Measurements from ENCODE around the gene SHOC2. TPM values are rescaled to one million over a fixed set of nuclear protein-coding genes. Genes with fewer than 3 reads are reported as not detected.
A peak's percentile ranks its signal among the peaks of the same experiment; 100 is the strongest.

SHOC2 gene
- total RNA-seq, 1 donor from 2014 or later, result 106 TPM

DNA sequence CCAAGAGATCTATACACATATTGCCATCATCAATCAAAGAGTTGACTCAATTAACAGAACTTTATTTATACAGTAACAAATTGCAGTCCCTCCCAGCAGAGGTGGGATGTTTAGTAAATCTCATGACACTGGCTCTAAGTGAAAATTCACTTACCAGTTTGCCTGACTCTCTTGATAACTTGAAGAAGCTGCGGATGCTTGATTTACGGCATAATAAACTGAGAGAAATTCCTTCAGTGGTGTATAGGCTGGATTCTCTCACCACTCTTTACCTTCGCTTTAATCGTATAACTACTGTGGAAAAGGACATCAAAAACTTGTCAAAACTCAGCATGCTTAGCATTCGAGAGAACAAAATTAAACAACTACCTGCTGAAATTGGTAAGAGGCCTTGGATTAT lies 45.3 kb downstream of the SHOC2 start:
- TF ChIP-seq, protein P1, sequence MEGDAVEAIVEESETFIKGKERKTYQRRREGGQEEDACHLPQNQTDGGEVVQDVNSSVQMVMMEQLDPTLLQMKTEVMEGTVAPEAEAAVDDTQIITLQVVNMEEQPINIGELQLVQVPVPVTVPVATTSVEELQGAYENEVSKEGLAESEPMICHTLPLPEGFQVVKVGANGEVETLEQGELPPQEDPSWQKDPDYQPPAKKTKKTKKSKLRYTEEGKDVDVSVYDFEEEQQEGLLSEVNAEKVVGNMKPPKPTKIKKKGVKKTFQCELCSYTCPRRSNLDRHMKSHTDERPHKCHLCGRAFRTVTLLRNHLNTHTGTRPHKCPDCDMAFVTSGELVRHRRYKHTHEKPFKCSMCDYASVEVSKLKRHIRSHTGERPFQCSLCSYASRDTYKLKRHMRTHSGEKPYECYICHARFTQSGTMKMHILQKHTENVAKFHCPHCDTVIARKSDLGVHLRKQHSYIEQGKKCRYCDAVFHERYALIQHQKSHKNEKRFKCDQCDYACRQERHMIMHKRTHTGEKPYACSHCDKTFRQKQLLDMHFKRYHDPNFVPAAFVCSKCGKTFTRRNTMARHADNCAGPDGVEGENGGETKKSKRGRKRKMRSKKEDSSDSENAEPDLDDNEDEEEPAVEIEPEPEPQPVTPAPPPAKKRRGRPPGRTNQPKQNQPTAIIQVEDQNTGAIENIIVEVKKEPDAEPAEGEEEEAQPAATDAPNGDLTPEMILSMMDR (IDR thresholded peaks at IDR 0.05), result no peak
- no peak overlapping the region for H3K27ac Mint-ChIP-seq
- no peaks in the 10 kb centered on the region for H3K9me3 Mint-ChIP-seq
- CTCF ChIA-PET, result no interaction called here
- intact Hi-C loops (cut with micrococcal nuclease), result loop anchor here (1.0 kb wide), 1 partner anchor 9 kb away; no protein-coding TSS in a partner anchor
- no peaks in the 10 kb centered on the region for H3K27me3 Mint-ChIP-seq
- peaks cover 25% of the 10 kb centered on the region for H3K36me3 Mint-ChIP-seq (ENCODE audit: low read depth)
- POLR2A ChIA-PET, result no interaction called here
- DNase-seq, result no peak
- H3K4me1 Mint-ChIP-seq, result peaks cover 69% of the 10 kb centered on the region
- ATAC-seq (ENCODE audit: low read depth), result no peak
- H3K4me3 Mint-ChIP-seq, result no peak overlapping the region

DNA sequence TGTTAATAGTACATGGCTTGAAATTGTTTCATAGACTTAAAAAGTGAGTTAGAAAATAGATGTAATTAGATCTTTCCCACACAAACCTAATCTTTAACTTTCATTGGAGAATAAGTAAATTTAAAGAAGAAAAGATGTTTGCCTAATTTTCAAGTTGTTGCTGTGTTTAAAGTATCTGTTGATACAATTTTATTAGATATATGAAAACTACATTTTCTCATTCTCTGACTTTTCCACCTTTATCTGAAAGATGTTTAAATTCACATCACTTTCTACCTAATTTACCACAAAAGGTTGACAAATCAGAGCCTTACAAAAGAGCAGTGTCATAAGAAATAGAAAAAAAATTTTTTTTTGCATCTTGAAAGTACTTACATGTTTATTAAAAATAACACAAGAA lies 45.8 kb downstream of the SHOC2 start:
- intact Hi-C loops (cut with micrococcal nuclease), result loop anchor here (1.0 kb wide), 1 partner anchor 8 kb away; no protein-coding TSS in a partner anchor
- no peak overlapping the region for H3K4me3 Mint-ChIP-seq
- TF ChIP-seq, protein P1 (IDR thresholded peaks at IDR 0.05), result no peak
- no peak overlapping the region for H3K27ac Mint-ChIP-seq
- H3K36me3 Mint-ChIP-seq (ENCODE audit: low read depth), result peaks cover 30% of the 10 kb centered on the region
- CTCF ChIA-PET, result no interaction called here
- peaks cover 68% of the 10 kb centered on the region for H3K4me1 Mint-ChIP-seq
- POLR2A ChIA-PET, result no interaction called here
- H3K27me3 Mint-ChIP-seq, result no peaks in the 10 kb centered on the region
- H3K9me3 Mint-ChIP-seq, result no peaks in the 10 kb centered on the region
- DNase-seq (no peak), ATAC-seq (ENCODE audit: low read depth) (no peak)

DNA sequence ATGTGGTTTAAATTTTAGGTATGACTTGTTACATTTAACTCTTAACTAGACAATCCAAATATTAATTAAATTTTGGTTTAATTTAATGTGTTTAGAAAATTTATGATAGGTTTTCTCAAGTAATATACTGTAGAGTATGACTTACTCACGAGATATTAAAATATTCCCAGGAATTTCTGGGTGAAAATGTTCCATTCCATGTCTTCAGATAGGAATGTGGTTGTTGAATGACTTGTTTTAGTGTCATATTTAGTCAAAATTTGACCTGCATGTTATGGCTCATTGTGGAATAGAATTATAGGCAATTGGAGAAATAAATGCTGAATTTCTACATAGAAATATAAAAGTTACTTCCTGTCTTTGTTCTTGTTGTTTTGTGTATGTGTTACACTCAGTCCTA lies 46.7 kb downstream of the SHOC2 start:
- H3K9me3 Mint-ChIP-seq, result no peaks in the 10 kb centered on the region
- H3K4me1 Mint-ChIP-seq, result peaks cover 68% of the 10 kb centered on the region
- POLR2A ChIA-PET, result no interaction called here
- intact Hi-C loops (cut with micrococcal nuclease), result loop anchor here (2.0 kb wide), 1 partner anchor 15 kb away; no protein-coding TSS in a partner anchor
- no peak overlapping the region for H3K4me3 Mint-ChIP-seq
- ATAC-seq (ENCODE audit: low read depth), result no peak
- TF ChIP-seq, protein P1 (IDR thresholded peaks at IDR 0.05), result no peak
- peaks cover 35% of the 10 kb centered on the region for H3K36me3 Mint-ChIP-seq (ENCODE audit: low read depth)
- CTCF ChIA-PET, result no interaction called here
- no peaks in the 10 kb centered on the region for H3K27me3 Mint-ChIP-seq
- no peak overlapping the region for H3K27ac Mint-ChIP-seq
- no peak for DNase-seq

DNA sequence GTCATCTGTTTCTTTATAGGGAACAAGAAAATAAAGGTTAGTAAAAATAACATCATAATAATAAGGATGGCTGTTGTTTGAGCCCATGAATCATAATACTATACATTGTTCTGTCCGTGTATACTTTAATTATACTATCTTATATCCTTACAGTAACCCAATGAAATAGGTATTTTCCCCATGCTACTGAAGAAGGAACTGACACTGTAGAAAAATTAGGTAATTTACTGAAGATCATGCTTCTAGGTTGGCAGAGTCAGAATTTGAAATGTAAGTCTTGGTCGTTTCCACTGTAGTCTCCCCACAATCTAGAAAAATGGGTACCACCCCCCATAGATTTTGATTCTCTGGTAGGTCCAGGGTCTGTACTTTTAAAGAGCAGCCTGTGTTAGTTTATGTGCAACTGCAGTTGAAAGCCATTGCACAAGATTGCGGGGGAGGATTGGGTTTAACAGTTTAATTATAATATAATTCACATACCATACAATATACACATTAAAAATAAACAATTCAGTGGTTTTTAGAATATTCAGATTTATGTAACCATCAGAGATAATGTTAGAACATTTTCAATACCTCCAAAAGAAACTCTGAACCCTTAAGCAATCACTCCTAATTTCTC lies 47.7 kb downstream of the SHOC2 start:
- intact Hi-C loops (cut with micrococcal nuclease), result loop anchor here (2.0 kb wide), 1 partner anchor 14 kb away; no protein-coding TSS in a partner anchor
- TF ChIP-seq, protein P1 (IDR thresholded peaks at IDR 0.05), result no peak
- H3K4me1 Mint-ChIP-seq, result peaks cover 66% of the 10 kb centered on the region

DNA sequence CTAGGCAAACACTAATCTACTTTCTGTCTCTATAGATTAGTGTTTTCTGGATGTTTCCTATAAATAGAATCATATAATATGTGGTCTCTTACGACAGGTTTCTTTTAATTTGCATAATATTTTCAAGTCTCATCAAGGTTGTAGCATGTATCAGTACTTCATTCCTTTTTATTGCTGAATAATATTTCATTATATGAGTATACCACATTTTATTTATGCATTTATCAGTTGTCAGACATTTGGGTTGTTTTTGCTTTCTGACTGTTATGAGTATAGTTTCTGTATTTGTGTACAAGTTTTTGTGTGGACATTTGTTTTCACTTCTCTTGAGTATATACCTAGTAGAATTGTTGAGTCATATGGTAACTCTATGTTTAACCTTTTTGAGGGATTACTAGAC lies 48.2 kb downstream of the SHOC2 start:
- Mint-ChIP-seq H3K4me1 (peaks cover 66% of the 10 kb centered on the region), H3K36me3 (ENCODE audit: low read depth) (peaks cover 40% of the 10 kb centered on the region), H3K27ac (no peak overlapping the region), H3K4me3 (no peak overlapping the region), H3K27me3 (no peaks in the 10 kb centered on the region), H3K9me3 (no peaks in the 10 kb centered on the region)
- DNase-seq, result no peak
- intact Hi-C loops (cut with micrococcal nuclease), result loop anchor here (2.0 kb wide), 1 partner anchor 13 kb away; no protein-coding TSS in a partner anchor
- POLR2A ChIA-PET, result no interaction called here
- TF ChIP-seq, protein P1 (IDR thresholded peaks at IDR 0.05), result no peak
- ATAC-seq (ENCODE audit: low read depth), result no peak
- CTCF ChIA-PET, result no interaction called here

More for the DNA sequence above, 47.7 kb downstream of the SHOC2 start:
- H3K36me3 Mint-ChIP-seq (ENCODE audit: low read depth), result peaks cover 38% of the 10 kb centered on the region
- H3K27me3 Mint-ChIP-seq, result no peaks in the 10 kb centered on the region
- no peaks in the 10 kb centered on the region for H3K9me3 Mint-ChIP-seq
- DNase-seq (no peak), ATAC-seq (ENCODE audit: low read depth) (peak; percentile 65)
- ChIA-PET CTCF (no interaction called here), POLR2A (no interaction called here)
- H3K4me3 Mint-ChIP-seq, result no peak overlapping the region
- H3K27ac Mint-ChIP-seq, result no peak overlapping the region
